Activated B cell treated with CpG ODN at 0.5 μM for 24 hours (primary cell): ENCODE measurements around the gene ABCC2. TPM values are rescaled to one million over a fixed set of nuclear protein-coding genes. Genes with fewer than 3 reads are reported as not detected.
"Not testable (repeated sequence)": the region's sequence is repeated elsewhere in the genome, so short reads cannot be mapped to it uniquely, and the experiment has no call there.

ENCODE experiments used
- ATAC-seq: fragments of 200-7000 bp; cut with Tn5 transposase; one replicate; pipeline ENCODE4 v1.10.0; 2021; ENCODE audit warnings: low read depth, mild to moderate bottlenecking, moderate library complexity
- CTCF ChIA-PET: fragments of 350-600 bp; sonication (Branson Sonifier 250); formaldehyde crosslinking; loops from one replicate; lab custom pipeline; 2021; ENCODE audit warnings: antibody characterized with exemption; lab: Charles Lee
- POLR2A ChIA-PET: fragments of 350-600 bp; sonication (Branson Sonifier 250); formaldehyde crosslinking; loops from one replicate; lab custom pipeline; 2021; ENCODE audit warnings: antibody characterized with exemption; lab: Charles Lee
- DNase-seq: peaks from one replicate; pipeline ENCODE4 v3.0.0; 2022
- H3K27ac Mint-ChIP-seq: one replicate; pipeline ENCODE4 v1.8.0; 2020; ENCODE audit warnings: mixed read lengths
- H3K27me3 Mint-ChIP-seq: one replicate; pipeline ENCODE4 v1.8.0; 2021; ENCODE audit warnings: mixed read lengths
- H3K36me3 Mint-ChIP-seq: one replicate; pipeline ENCODE4 v1.8.0; 2021; ENCODE audit warnings: low read depth, mixed read lengths
- H3K4me1 Mint-ChIP-seq: one replicate; pipeline ENCODE4 v1.8.0; 2021; ENCODE audit warnings: mixed read lengths
- H3K4me3 Mint-ChIP-seq: one replicate; pipeline ENCODE4 v1.8.0; 2020; ENCODE audit warnings: mild to moderate bottlenecking, mixed read lengths
- H3K9me3 Mint-ChIP-seq: one replicate; pipeline ENCODE4 v1.8.0; 2020; ENCODE audit warnings: mixed read lengths
- CTCF ChIP-seq: fragments of 200-600 bp; IDR thresholded peaks from one replicate; pipeline ENCODE4 v1.8.0; 2022; ENCODE audit warnings: antibody characterized with exemption, mild to moderate bottlenecking
- intact Hi-C: fragments of 100-400 bp; cut with micrococcal nuclease; formaldehyde crosslinking; loops from one replicate; pipeline ENCODE4 v1.15.1; 2024
- total RNA-seq: library from RNA; stranded (reverse); gene quantifications from 2 replicates; pipeline ENCODE4 v1.2.3, GENCODE V29; 2022

ABCC2 gene
- total RNA-seq, 1 donor from 2014 or later = 4.0 TPM

- no peaks in the 10 kb centered on the region for H3K4me1 Mint-ChIP-seq
Measured at GRCh38 chr10:99894613-99895012, 112.2 kb downstream of the ABCC2 start.

GRCh38 chr10:99895066-99895465 lies 112.6 kb downstream of the ABCC2 start:
- peaks cover 71% of the 10 kb centered on the region for H3K36me3 Mint-ChIP-seq
- H3K4me3 Mint-ChIP-seq, DNase-seq, H3K27ac Mint-ChIP-seq, H3K27me3 Mint-ChIP-seq, H3K4me1 Mint-ChIP-seq, H3K9me3 Mint-ChIP-seq, intact Hi-C loops, ATAC-seq: not testable (repeated sequence)
- ChIA-PET POLR2A (interaction anchor here (0.7 kb wide), 1 partner anchor 313 kb away, joined by 9 read pairs; no protein-coding TSS in a partner anchor), CTCF (interaction anchor here (2.0 kb wide), 1 partner anchor 151 kb away, joined by 5 read pairs; no protein-coding TSS in a partner anchor)

More at GRCh38 chr10:99894613-99895012, 112.2 kb downstream of the ABCC2 start:
- DNase-seq (no peak), ATAC-seq (no peak)
- Mint-ChIP-seq H3K4me3 (no peak overlapping the region), H3K27ac (no peak overlapping the region), H3K27me3 (no peaks in the 10 kb centered on the region), H3K9me3 (no peaks in the 10 kb centered on the region), H3K36me3 (peaks cover 67% of the 10 kb centered on the region)
- CTCF ChIA-PET = no interaction called here
- POLR2A ChIA-PET = no interaction called here
- TF ChIP-seq CTCF = no peak
- intact Hi-C loops = no loop called here

- intact Hi-C loops = no loop called here
- Mint-ChIP-seq H3K4me1 (no peaks in the 10 kb centered on the region), H3K36me3 (peaks cover 70% of the 10 kb centered on the region), H3K27ac (no peak overlapping the region), H3K9me3 (no peaks in the 10 kb centered on the region), H3K27me3 (no peaks in the 10 kb centered on the region), H3K4me3 (no peak overlapping the region)
- POLR2A ChIA-PET = no interaction called here
- TF ChIP-seq CTCF = no peak
- ATAC-seq (no peak), DNase-seq (no peak)
- CTCF ChIA-PET = interaction anchor here (2.0 kb wide), 1 partner anchor 150 kb away, joined by 5 read pairs; no protein-coding TSS in a partner anchor
Measured at GRCh38 chr10:99895867-99896266, 113.4 kb downstream of the ABCC2 start.

Other genes with a start within 250 kb of the ABCC2 start
- gene NKX2-3, start 249.7 kb upstream of the ABCC2 start, total RNA-seq = not detected in 2 replicates
- gene SLC25A28, start 162.2 kb upstream of the ABCC2 start, total RNA-seq = 45.9 and 47.5 TPM in 2 replicates
- gene ENTPD7, start 123.1 kb upstream of the ABCC2 start, total RNA-seq = 5.2 and 6.2 TPM in 2 replicates
- gene COX15, start 50.5 kb upstream of the ABCC2 start, total RNA-seq = 39.8 and 44.5 TPM in 2 replicates
- gene CUTC, start 50.4 kb upstream of the ABCC2 start, total RNA-seq = 25.4 and 27.5 TPM in 2 replicates
- 12.5 and 13.1 TPM in 2 replicates for gene DNMBP, start 227.3 kb downstream of the ABCC2 start, total RNA-seq